AG04450 (cell line): ENCODE data around the gene RASGRP3. TPM values are rescaled to one million over a fixed set of nuclear protein-coding genes. Genes with fewer than 3 reads are reported as not detected.
A peak's percentile ranks its signal among the peaks of the same experiment; 100 is the strongest.

Source experiments
- CTCF ChIA-PET: fragments of 300-600, 350-600 bp; formaldehyde crosslinking; extraction: SDS; loops from one replicate; lab custom pipeline; 2022; ENCODE audit warnings: antibody characterized with exemption, inconsistent platforms; lab: Charles Lee
- POLR2A ChIA-PET: fragments of 350-600 bp; formaldehyde crosslinking; extraction: SDS; loops from one replicate; lab custom pipeline; 2021; ENCODE audit warnings: antibody characterized with exemption, inconsistent platforms; lab: Yijun Ruan, JAX
- DNase-seq: peaks from one replicate; pipeline ENCODE4 v3.0.0-alpha.2; 2011; ENCODE audit warnings: low read depth, low spot score
- H3K27ac ChIP-seq: one replicate; pipeline ENCODE4 v1.5.1; 2012; ENCODE audit warnings: low read depth, low read length, control low read depth
- H3K27me3 ChIP-seq: one replicate; pipeline ENCODE4 v1.6.0; 2012; ENCODE audit warnings: low read length; ENCODE audit not compliant: control insufficient read depth, insufficient read depth
- H3K4me3 ChIP-seq: 2 replicates; pipeline ENCODE4 v1.5.1; 2011; ENCODE audit warnings: mild to moderate bottlenecking, low read depth, low read length, control low read depth
- H3K9me3 ChIP-seq: 2 replicates; pipeline ENCODE4 v1.5.1; 2012; ENCODE audit warnings: low read length; ENCODE audit not compliant: control insufficient read depth, insufficient read depth
- polyA plus RNA-seq: library from polyadenylated mRNA; depleted of rRNA; stranded (reverse); fragments of >200 nt; gene quantifications from 2 replicates; pipeline ENCODE4 v1.2.3, GENCODE V29; 2011
- TF ChIP-seq, protein P1 (sequence below): IDR thresholded peaks from 2 replicates; pipeline ENCODE4 v1.5.1; 2011; ENCODE audit warnings: low read depth, low read length, control low read depth, inconsistent platforms

RASGRP3 gene
- polyA plus RNA-seq, 1 experiment: 1.4 TPM

DNA sequence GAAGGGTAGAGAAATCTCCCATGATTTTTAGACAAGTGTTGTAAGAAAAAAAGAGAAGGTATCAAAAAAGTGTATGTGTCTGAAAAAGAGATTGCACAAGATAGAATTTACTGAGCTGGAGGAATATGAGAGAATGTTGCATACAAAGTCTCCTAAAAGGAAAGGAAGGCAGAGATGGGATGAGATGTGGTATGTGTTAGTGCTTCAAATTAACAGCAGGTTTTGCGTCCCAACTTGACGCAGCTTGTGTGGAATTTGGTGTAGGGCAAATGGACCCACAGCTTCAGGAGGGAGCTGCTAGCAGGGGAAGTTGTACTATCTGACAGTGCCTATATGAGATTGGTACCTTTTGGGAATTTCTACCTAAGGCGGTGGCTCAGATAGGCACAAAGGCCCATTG is 9.0 kb upstream of the RASGRP3 start:
- ChIA-PET POLR2A (no interaction called here), CTCF (interaction anchor here (1.6 kb wide), 1 partner anchor 8 kb away, joined by 15 read pairs; no protein-coding TSS in a partner anchor)
- no peaks in the 10 kb centered on the region for H3K27me3 ChIP-seq
- no peak overlapping the region for H3K27ac ChIP-seq
- no peak overlapping the region for H3K4me3 ChIP-seq
- H3K9me3 ChIP-seq: no peaks in the 10 kb centered on the region
- DNase-seq: no peak
- TF ChIP-seq, protein P1, sequence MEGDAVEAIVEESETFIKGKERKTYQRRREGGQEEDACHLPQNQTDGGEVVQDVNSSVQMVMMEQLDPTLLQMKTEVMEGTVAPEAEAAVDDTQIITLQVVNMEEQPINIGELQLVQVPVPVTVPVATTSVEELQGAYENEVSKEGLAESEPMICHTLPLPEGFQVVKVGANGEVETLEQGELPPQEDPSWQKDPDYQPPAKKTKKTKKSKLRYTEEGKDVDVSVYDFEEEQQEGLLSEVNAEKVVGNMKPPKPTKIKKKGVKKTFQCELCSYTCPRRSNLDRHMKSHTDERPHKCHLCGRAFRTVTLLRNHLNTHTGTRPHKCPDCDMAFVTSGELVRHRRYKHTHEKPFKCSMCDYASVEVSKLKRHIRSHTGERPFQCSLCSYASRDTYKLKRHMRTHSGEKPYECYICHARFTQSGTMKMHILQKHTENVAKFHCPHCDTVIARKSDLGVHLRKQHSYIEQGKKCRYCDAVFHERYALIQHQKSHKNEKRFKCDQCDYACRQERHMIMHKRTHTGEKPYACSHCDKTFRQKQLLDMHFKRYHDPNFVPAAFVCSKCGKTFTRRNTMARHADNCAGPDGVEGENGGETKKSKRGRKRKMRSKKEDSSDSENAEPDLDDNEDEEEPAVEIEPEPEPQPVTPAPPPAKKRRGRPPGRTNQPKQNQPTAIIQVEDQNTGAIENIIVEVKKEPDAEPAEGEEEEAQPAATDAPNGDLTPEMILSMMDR: no peak

DNA sequence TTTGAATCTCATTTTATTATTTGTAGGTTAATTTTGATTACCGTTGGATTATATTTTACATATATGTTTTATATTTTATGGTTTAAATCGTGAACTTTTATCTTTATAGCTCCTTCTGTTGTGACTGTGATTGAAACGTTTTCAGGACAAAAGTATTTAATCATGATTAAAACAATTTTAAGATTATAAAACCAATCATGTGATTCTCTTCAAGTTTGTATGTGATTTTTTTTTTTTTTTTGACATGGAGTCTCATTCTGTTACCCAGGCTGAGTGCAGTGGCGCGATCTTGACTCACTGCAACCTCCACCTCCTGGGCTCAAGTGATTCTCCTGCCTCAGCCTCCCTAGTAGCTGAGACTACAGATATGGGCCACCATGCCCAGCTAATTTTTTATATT is 7.2 kb upstream of the RASGRP3 start:
- POLR2A ChIA-PET: no interaction called here

DNA sequence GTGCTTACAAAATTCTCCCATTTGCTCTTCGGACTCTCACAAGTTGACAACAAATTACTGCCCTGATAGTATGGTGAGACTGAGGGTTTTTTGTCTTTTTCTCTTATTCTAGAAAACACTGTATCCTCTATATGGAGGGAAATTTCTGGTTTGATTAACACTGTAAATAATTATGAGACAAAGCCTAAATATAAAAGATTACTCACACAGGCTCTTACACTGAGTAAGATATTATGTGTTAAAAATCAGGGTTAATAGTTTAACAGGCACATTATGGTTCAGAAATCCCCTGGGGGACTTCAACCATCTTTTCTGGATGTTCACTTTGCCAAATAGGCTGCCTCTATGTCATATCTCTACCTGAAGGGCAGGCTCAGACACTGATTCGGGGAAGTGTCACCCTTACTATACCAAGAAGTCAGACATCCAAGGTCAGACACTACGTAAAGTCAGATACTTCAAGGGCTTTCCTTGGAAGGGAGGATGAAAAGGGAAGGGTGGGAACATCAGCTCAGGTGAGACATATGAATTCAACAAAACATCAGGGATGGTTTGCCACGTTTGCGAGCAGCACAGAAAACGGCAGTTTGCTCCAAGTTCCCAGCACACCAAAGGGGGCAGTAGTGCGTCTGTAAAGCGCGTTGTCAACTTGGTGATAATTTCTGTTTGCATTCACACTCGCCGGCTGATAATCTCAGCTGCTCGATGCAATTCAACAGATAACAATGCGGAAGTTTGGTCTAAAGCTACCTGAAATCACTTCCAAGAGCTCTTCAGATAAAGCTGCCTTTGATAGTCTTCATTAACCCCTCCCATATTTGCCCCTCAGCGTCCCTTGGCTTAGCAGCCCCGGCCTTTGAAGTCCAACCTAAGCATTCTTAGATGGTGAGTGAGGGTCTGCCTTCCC is 972 bp upstream of the RASGRP3 start:
- peak; percentile 59 for DNase-seq
- ChIA-PET CTCF (interaction anchor here (0.5 to 1.7 kb wide), 45 partner anchors 8 to 651 kb away, joined by 3 to 15 read pairs (median 4); no protein-coding TSS in a partner anchor), POLR2A (interaction anchor here (1.2 to 1.6 kb wide), 2 partner anchors 38 to 54 kb away, joined by 6 read pairs; no protein-coding TSS in a partner anchor)

More for the DNA sequence above, 7.2 kb upstream of the RASGRP3 start:
- Histone ChIP-seq H3K27me3 (no peaks in the 10 kb centered on the region), H3K4me3 (no peak overlapping the region), H3K27ac (no peak overlapping the region), H3K9me3 (no peaks in the 10 kb centered on the region)
- CTCF ChIA-PET: interaction anchor here (0.7 to 1.0 kb wide), 3 partner anchors 11 to 114 kb away, joined by 3 to 6 read pairs (median 3); no protein-coding TSS in a partner anchor
- no peak for DNase-seq
- TF ChIP-seq, protein P1: no peak

DNA sequence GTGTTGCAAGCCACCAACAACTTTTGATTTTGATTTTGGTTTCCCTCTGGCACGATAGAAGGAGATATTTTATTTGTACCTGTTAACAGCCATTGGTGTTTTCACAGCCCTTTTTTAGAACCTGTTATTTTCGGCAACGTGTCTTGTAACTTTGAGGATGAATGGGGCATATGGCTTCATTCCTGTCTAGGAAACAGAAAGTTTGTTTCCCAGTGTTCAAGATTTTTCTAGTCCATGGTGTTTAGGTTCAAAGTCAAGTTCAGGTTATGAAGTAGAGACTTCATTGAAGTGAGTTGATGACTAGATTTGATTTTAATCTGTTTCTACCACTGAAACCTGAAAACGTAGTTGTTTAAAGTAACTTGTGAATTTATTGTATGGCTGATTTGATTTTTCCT is 343 bp downstream of the RASGRP3 start:
- H3K27ac ChIP-seq: peak overlapping the region; percentile 89
- no peaks in the 10 kb centered on the region for H3K27me3 ChIP-seq

More for the DNA sequence above, 972 bp upstream of the RASGRP3 start:
- TF ChIP-seq, protein P1: peak; percentile 86
- Histone ChIP-seq H3K27me3 (no peaks in the 10 kb centered on the region), H3K9me3 (no peaks in the 10 kb centered on the region), H3K27ac (peak overlapping the region; percentile 89), H3K4me3 (peak overlapping the region; percentile 73)

More for the DNA sequence above, 343 bp downstream of the RASGRP3 start:
- ChIA-PET POLR2A (interaction anchor here (0.6 to 1.6 kb wide), 4 partner anchors 16 to 53 kb away, joined by 4 to 6 read pairs (median 5); no protein-coding TSS in a partner anchor), CTCF (interaction anchor here (0.5 to 1.7 kb wide), 11 partner anchors 9 to 1304 kb away, joined by 3 to 15 read pairs (median 8); no protein-coding TSS in a partner anchor)
- H3K9me3 ChIP-seq: no peaks in the 10 kb centered on the region
- peak overlapping the region; percentile 73 for H3K4me3 ChIP-seq
- no peak for DNase-seq
- TF ChIP-seq, protein P1: no peak
